Limb (tissue), 2 donors: ENCODE measurements around the gene SPAG17.

ENCODE experiments used
- DNase-seq, 2 donors: peaks; one replicate each; pipeline ENCODE4 v3.0.0-alpha.2; 2016; ENCODE audit errors: extremely low spot score in 2 of 2

SPAG17 gene

DNA sequence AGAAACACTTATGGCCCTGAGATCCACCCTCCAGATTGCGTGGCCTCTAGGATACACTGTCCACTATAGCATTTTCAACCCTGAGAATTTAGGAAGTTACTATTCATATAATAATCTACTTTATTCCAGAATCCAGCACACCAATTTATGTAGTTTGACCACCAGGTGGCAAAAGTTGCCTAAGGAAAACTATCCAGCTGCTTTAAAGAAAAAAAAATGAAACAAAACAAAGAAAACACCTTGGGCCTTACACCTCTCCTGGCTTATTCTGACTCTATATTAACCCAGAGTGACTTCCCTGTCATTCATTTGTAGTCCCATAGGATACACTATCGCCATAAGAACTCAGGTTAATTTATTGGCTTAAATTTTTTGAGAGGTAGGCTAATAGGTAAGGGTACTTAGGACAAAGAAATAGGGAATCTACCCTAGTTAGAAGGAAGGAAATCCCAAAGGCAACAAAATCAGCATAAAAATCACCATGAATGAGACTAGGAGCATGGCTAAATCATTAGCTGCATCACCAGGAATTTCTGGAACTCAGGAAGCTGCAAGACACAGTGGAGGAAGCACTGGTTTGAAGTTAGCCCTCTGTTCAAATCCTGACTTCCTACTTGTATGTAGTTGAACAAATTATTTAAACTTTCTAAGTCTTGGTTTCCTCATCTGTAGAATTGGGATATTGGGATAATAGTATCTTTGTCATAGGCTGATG lies 107.5 kb downstream of the SPAG17 start:
- DNase-seq = peak in 1 of 2 donors; percentile 60

DNA sequence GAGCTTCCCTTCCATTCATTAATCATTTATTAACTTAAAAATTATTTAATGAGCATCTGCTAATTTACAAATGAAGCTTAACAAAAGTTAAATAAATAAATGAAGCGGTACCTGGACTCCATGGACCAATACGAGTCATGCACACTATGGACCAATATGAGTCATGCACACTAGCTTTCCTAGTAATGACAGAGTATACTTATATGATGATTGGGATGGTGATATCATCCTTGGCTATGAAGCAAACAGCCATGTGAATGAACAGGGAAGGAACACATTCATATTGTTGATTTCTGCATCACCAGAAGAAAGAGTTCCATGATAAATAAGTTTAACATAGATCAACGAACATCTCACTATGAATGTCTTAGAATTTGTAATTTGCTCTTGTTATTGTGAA lies 109.9 kb downstream of the SPAG17 start:
- DNase-seq = no peak

DNA sequence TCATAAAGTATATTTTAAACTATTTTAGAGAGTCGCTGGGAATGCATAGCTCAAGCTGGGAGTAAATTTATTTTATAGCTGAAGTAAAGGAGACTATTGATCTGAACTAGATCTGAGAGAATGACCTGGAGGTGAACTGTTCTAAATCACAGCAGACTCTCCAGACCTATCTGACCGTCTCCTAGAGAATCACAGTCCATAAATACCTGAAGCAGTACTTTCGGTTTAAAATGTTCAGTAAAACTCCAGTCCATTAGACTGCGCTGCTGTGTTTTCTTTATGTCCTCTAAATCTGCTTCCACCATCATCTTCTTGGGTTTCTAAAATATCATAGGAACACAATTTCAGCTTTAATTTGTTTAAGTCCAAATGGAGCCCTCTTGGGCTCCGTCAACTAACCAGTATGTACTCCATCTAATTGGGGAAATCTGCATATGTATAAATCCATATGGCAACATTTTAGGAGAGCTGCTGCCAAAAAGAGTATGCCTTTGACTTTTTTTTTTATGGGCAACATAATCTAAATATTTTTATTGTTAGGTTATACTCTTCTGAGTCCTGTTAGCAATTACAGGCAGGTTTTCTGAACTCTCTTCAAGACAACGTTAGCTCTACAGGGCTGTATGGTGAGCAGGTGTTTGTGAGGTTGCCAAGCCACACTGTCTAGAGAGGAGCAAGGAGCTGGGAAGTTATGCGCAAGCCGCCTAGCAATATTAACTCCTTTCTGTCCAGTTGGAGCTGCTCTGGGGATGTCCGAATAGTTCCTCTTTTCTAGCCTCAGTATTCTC lies 111.2 kb downstream of the SPAG17 start:
- peak; percentile 64 to 83 for DNase-seq

DNA sequence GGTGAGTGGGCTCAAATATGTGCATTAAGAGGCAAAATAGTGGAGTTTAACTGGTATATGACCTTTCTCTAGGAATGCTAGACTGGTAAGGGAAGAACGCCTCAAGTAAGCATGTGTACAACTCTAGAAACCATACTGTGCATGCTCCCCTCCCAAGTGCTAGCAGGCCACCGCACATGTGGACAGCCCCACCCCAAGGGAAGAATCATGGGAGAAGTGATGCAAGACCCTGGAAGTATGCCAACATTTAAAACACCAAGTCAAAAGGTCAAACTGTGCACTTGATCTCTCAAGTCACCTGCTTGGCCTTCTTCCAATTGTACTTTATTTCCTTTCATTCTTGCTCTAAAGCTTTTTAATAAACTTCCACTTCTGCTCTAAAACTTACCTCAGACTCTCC lies 135.0 kb downstream of the SPAG17 start:
- DNase-seq = no peak

DNA sequence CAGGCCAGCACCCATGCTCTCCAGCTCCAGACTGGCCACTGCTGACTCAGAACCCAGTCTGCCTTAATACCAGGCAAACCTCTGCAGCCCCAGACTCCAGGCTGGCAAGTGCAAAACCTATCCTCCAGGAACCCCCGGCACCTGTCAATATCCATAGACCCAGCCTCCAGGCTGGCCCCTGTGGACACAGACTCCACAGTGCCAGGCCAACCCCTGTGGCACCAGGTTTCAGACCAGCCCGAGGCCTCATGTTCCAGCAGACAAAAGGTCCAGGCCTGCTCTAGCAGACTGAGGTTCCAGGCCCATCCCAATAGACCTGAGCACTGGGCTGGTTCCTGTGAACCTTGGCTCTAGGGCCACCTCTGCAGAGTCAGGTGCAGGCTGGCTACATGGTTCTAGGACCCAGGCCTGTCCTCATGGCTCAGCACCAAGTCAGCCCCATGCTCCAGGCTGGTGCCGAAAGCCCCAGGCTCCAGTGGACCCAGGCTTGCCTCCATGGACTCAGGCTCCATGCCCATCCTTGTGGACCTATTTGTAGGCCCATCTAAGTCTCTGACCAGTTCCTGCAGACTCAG lies 137.3 kb downstream of the SPAG17 start:
- no peak for DNase-seq

DNA sequence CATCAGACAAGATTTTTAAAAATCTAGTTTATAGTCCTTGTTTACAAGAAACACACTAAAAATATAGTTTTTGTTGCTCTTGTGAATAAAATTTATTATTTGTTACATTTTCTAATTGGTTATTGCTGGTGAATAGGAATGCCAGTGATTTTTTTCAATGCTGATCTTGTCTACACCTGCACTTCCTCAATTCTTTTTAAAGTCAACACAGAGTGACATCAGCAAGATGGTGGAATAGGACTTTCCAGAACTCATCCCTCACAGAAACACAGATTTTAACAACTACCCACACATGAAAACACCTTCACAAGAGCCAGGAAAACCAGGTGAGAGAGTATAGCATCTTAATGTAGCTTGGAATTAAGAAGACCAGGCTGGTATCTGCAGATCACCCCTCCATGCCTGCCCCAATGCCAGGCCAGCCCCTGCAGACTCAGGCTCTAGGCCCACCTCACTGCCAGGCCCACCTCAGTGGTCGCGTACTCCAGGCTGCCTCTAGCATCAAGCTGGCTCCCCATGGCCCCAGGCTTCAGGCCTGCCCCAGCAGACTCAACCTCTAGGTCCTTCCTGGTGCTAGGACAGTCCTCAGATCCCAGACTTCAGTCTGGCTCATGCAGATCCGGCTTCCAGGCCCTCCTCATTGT lies 137.9 kb downstream of the SPAG17 start:
- no peak for DNase-seq

DNA sequence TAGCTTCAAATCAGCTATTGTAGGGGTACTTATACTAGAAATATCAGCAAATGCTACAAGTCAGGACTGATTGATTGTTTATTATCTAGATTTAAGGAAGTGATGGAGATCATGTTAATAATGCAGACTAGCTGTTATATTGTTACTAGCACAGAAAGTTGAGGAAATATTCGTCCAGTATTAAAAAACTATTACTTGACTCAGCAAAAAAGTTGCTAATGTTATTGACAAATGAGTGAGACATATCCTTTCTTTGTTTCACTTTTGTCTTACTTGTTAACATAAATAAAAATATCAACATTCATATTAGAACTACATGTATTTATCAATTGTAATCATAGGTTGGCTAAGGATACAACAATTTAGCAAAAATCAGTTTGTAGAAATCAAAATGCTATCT lies 141.4 kb downstream of the SPAG17 start:
- no peak for DNase-seq

DNA sequence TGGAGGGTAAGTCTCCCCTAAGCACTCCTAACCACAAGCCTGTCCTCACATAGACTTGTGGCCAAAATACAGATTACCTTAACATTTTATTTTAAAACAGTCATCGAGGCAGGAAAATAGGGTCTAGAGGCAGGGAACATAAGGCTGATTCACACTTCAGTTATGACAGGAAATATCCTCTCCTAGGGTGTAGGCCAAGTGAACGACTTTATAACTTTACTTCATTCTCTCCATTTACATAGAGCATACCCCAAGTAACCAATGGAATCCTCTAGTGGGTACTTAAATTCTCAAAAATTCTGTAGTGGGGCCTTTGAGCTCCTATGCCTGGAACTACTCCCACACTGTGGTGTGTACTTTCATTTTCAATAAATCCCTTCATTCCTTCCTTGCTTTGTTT lies 142.5 kb downstream of the SPAG17 start:
- no peak for DNase-seq

DNA sequence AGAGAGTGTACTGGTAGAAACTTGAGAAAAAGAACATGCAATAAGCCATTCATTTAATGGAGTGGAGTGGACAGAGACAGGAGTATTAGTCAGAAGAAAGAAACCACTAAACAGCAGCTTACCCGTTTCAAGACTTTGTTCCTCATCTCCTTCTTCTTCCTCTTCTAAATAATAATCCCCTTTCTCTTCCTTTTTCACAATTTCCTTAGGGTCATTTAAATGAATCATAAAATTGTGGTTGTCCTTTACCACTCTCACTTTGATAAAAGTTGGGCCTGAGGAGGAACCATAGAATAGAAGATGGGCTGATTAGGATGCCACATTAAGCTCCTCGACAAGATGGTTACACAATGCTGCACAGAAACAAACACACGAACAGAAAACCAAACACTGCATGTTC lies 145.9 kb downstream of the SPAG17 start:
- DNase-seq = no peak

DNA sequence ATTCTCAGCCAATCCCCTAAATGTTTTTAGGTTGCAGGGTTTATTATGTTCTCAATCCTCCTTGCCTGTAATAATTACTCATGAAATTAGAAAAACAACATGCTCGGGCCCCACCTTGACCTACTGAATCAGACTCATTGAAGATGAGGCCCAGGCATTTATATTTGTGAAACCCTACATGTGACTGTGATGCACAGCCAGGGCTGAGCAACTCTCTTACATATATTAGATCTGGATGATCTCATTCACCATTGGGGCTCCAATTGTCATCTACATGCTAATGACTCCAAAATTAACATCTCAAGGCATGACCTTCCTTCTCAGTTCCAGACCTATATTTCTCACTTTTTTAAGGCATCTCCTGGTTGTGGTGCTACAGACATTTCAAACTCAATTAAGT lies 152.1 kb downstream of the SPAG17 start:
- no peak for DNase-seq

DNA sequence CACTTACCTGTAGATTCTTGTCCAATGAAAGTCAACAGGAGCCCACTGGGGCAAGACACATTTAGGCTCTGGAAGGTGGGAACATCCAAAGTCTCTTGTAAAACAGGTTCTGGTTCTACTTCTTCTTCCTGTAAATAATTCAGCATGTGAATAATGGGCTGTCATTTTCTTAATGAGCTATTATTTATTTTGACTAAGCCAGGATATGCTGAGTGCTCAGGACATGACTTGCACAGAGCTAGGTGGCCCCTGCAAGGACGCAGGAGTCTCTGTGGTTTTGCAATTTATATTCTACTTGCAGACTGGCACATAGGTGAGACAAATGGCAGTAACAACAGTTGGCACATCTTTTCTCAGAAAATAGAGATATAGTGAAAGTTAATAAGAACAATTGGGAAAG lies 156.8 kb downstream of the SPAG17 start:
- DNase-seq = no peak

DNA sequence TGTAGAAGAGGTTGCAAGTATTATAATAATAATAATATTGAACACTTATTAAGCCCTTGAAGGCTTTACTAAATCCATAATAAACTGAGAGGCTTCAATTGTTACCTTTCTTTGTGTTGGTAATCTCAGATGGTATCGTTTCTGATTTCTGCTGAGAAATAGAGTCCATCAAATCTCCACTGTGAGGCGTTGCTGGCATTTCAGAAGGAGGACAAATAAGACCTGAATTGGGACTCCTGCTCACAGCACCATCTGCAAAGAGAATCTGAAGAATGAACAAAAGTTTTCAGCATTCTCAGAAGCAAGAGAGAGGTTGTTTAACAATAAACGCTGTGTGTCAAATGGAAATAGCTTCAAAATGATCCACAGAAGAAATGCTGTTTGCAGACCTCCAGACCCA lies 161.8 kb downstream of the SPAG17 start:
- no peak for DNase-seq

DNA sequence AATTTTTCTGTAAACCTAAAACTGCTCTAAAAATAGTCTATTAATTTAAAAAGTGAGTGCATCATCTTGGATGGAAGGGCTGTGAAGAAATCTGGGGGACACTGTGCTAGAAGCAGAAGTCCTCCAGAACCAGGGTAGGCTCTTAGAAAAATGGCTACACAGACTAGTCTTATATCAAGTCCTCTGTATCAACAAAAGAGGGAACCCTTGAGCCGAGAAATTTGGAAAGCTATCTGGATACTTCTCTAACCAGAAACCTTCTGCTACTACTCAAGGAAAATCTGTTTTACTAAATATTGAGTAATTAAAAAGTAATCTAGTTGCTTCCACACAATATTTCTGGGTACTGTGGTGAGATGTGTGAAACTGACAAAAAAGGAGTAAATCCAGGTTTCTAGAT lies 163.4 kb downstream of the SPAG17 start:
- peak in 1 of 2 donors; percentile 30 for DNase-seq

DNA sequence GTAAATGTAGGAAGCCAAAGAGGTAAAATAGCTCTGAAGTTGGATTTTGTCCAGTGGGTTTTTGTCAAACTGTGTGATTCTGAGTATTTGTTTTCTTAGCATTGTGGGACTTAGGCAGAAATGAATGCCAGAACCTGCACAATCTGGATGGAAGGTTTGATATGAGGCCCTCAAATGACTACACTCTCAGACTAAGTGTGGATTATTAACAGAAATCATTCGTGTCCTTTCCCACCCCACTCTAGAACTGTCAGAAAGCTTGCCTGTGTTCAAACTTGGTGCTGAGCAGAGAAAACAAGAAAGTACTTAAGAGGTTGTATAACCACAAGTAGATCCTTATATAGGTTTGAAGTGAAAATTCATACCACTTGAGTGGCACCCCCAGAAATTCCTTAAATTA lies 167.0 kb downstream of the SPAG17 start:
- no peak for DNase-seq

DNA sequence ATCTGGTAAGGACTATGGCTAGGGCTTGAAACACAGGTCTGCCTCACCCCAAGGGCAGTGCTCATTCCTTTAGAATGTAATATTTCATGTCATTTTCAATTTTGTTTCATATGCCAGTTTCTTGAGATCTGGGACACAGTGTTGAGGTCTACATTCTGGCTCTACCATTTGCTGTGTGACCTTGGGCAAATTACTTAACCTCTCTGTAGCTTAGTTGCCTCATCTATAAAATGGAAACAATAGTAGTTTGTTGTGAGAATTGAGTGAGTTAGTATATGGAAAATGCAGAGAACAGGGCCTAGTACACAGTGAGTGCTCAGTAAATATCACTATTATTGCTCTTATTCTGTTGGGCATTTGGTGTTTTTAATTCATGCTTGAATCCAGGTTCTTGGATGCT lies 171.1 kb downstream of the SPAG17 start:
- no peak for DNase-seq

DNA sequence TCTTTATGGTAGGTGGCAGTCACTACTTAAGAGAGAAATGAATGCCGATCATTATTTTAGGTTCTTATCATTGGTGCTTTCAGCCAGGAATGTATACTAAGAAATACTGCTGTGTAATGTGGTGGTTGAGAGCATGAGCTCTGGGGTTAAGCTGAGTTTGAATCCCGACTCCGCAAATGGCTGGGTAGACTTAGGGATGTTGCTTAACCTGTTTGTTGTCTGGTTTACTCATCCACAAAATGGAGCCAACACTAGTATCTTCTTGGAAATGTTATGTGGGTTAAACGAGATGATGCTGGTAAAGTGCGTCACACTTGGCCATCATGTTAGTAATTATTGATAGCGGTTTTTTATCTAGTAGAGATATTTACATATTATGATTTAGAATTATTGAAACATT lies 171.7 kb downstream of the SPAG17 start:
- DNase-seq = no peak

DNA sequence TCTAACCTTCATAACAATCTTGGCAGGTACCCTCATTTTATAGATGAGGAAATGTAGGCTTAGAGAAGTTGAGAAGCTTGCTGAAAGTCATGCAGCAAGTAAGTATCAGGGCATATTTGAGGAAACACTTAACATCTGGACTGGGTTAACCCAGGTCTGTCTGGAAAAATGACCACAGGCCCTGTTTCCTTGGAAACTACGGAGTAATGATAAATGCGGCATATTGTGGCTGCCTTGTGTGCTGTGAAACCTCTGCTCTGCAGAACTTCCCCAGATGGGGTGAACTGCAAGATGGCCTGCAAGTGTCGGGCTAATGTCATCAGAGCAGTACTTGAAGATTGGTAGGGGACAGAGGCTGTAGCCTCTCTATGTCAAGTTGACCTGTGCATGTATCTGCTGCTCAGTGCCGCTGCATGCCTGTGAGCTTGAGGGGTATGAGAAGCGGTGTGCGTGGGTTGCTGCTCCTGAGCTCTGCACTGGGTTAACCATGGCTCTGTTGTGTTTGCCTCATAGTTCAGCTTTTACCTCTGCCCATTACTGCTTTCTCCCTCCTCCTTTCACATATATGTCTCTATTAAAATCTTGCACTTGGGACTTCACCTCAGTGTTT lies 172.4 kb downstream of the SPAG17 start:
- no peak for DNase-seq

DNA sequence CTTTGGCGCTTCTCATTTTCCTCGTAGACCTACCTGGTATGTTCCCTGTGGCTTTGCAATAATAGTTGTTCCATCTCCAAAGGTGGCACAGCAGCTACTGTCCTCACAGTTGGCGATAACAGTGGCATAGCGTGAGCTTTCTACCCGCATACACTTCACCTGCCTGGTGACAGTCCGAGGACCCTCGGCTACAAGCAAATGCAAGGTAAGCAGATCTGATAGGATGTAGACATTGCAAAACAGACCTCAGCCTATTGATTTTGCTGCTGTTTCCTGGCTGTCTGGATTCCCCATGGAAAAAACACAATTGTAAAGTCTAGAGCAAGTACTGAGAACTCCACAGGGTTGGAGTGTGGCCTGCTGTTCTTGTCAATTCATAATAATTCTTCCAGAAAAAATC lies 177.0 kb downstream of the SPAG17 start:
- DNase-seq = no peak

DNA sequence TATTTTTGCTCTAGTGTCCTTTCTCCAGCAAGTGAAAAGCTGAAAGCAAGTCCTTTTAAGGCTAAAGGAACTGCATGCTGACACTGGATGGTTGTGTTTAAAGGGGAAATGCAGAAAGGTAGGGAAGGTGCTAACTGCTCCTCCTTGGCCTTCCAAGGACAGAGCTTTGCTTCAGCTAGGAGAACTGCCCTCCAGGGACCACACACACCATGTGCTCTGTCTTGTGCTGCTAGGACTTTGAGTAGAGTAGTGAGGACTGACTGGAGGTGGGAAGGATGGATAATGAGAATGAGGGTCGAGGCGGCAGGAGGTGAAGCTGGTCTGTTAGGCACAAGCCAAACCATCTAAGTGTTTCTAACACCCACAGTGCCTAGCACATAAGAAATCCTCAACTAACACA lies 177.6 kb downstream of the SPAG17 start:
- no peak for DNase-seq

DNA sequence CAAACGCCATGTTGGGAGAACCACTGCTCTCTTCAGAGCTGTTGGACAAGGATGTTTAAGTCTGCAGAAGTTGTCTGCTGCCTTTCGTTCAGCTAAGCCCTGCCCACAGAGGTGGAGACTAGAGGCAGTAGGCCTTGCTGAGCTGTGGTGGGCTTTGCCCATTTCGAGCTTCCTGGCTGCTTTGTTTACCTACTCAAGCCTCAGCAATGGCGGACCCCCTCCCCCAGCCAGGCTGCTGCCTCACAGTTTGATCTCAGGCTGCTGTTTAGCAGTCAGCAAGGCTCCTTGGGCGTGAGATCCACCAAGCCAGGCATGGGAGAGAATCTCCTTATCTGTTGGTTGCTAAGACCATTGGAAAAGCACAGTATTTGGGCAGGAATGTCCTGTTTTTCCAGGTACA lies 180.7 kb downstream of the SPAG17 start:
- DNase-seq = no peak

DNA sequence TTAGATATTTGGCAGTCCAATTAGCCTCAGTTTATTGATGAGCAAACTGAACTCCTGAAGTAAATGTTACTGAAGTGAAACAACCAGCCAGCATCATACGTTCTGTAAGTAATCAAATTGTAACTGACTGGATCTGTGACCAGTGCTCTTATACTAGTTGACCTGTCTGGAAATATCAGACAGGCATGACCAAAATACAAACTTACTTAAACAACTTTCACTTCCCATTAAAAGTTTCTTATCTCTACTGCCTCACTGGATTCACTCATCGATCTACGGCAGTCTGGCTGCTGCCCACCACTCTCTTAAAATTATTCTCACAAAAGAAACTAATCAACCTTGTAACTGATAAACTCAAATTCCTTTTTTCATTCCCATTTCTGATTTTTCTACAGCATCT lies 199.1 kb downstream of the SPAG17 start:
- DNase-seq = no peak

DNA sequence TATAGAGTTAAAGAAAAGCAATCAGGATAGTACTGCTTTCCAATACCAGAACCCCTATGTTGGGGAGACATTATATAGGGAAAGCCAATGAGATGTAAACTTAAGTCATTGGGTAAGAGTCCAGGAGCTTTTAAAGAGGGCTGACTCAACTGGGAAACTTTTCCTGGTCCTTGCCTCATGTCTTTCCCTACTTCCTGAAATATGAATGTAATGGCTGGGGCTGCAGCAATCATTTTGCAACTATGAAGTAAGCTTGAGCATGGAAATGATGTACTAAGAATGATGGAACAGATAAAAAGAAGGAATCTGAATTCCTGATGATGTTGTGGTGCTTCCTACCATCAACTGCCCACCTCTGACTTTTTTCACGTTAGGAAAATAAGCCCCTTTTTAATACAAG lies 199.8 kb downstream of the SPAG17 start:
- DNase-seq = no peak
